K562 (cell line): ENCODE results near the gene TRPC4. TPM values are rescaled to one million over a fixed set of nuclear protein-coding genes. Genes with fewer than 3 reads are reported as not detected.

Experiments
- ATAC-seq: fragments of 200-7000 bp; cut with Tn5 transposase; 3 replicates; pipeline ENCODE4 v1.9.1; 2020; ENCODE audit warnings: moderate library complexity
- BruUV-seq: library from RNA; stranded (reverse); fragments of 400-500 nt; replicated peaks from 2 replicates; lab custom pipeline; 2021; lab: Mats Ljungman, UMichigan
- CTCF ChIA-PET: fragments of 300-600 bp; formaldehyde crosslinking; extraction: SDS; loops from one replicate; lab custom pipeline; 2021; ENCODE audit warnings: low intra/inter-chr PET ratio; lab: Yijun Ruan, JAX
- POLR2A ChIA-PET: fragments of 300-600, 350-650 bp; sonication (Branson Sonifier 250); formaldehyde crosslinking; extraction: SDS; loops from one replicate; lab custom pipeline; 2021; ENCODE audit warnings: antibody characterized with exemption, inconsistent platforms; lab: Yijun Ruan, JAX
- DNase-seq, 4 experiments: peaks; one replicate each; pipeline versions ENCODE4 v3.0.0 to v3.0.0-alpha.2; 2011 to 2018; ENCODE audit warnings: low spot score in 3 of 4, mixed read lengths in 3 of 4; ENCODE audit errors: extremely low read depth in 1 of 4
- FAIRE-seq: peaks from 2 replicates; lab custom pipeline; 2011; peaks lifted over from hg19 to GRCh38; lab: Jason Lieb, UNC
- H2AFZ ChIP-seq: 2 replicates; pipeline ENCODE4 v1.6.0; 2011; ENCODE audit warnings: low read depth, low read length, control low read depth, inconsistent platforms
- H3K27ac ChIP-seq: fragments of 200-600 bp; 3 replicates; pipeline ENCODE4 v1.8.0; 2011; ENCODE audit warnings: low read depth, mild to moderate bottlenecking, control low read depth, inconsistent platforms, low read length, moderate library complexity, mixed read lengths; ENCODE audit errors: extremely low read depth
- H3K27me3 ChIP-seq, 2 experiments: fragments of 300-600 bp in 1 of 2; 2 replicates in 1 of 2; 3 replicates in 1 of 2; pipeline versions ENCODE4 v1.6.0 to v1.8.0; 2011; ENCODE audit warnings: inconsistent platforms in 2 of 2, low read length in 2 of 2, mild to moderate bottlenecking in 1 of 2, mixed read lengths in 1 of 2, moderate library complexity in 1 of 2; ENCODE audit not compliant: control insufficient read depth in 2 of 2, insufficient read depth in 2 of 2
- H3K36me3 ChIP-seq: fragments of 300-600 bp; 3 replicates; pipeline ENCODE4 v1.8.0; 2011; ENCODE audit warnings: mild to moderate bottlenecking, low read length, inconsistent platforms; ENCODE audit not compliant: control insufficient read depth, insufficient read depth
- H3K4me1 ChIP-seq, 2 experiments: fragments of 200-600 bp in 1 of 2; replicated peaks in 1 of 2; 2 replicates in 1 of 2; 3 replicates in 1 of 2; pipeline versions ENCODE4 v1.5.1 to v1.8.0; 2011; ENCODE audit warnings: inconsistent platforms in 2 of 2, low read length in 2 of 2, mild to moderate bottlenecking in 1 of 2, mixed read lengths in 1 of 2, moderate library complexity in 1 of 2; ENCODE audit not compliant: control insufficient read depth in 2 of 2, insufficient read depth in 2 of 2
- H3K4me2 ChIP-seq: 2 replicates; pipeline ENCODE4 v1.6.1; 2011; ENCODE audit warnings: low read length, control low read depth, inconsistent platforms, mixed read lengths; ENCODE audit not compliant: insufficient read depth
- H3K4me3 ChIP-seq: fragments of 200-600 bp; sonication (generic), shearing (Covaris generic); 2 replicates; pipeline ENCODE4 v1.5.1; 2016; ENCODE audit warnings: control low read depth, inconsistent platforms
- H3K79me2 ChIP-seq: fragments of 200-600 bp; 3 replicates; pipeline ENCODE4 v1.8.0; 2011; ENCODE audit warnings: low read length, inconsistent platforms; ENCODE audit not compliant: control insufficient read depth, insufficient read depth
- H3K9ac ChIP-seq, 2 experiments: 2 replicates each; pipeline versions ENCODE4 v1.6.0 to v1.6.1; 2011; ENCODE audit warnings: low read depth in 2 of 2, low read length in 2 of 2, control low read depth in 1 of 2, inconsistent platforms in 1 of 2, mild to moderate bottlenecking in 1 of 2, mixed read lengths in 1 of 2; ENCODE audit not compliant: insufficient read depth in 1 of 2
- H3K9me1 ChIP-seq: one replicate; pipeline ENCODE4 v1.6.0; 2011; ENCODE audit warnings: inconsistent platforms, mild to moderate bottlenecking, low read length, moderate library complexity; ENCODE audit not compliant: control insufficient read depth, insufficient read depth
- H3K9me3 ChIP-seq: replicated peaks from 2 replicates; pipeline ENCODE4 v1.5.1; 2011; ENCODE audit warnings: low read depth, low read length, inconsistent platforms; ENCODE audit not compliant: control insufficient read depth, insufficient read depth
- H4K20me1 ChIP-seq: replicated peaks from 2 replicates; pipeline ENCODE4 v1.6.1; 2011; ENCODE audit warnings: low read length, inconsistent platforms, mixed read lengths; ENCODE audit not compliant: control insufficient read depth, insufficient read depth
- CREM ChIP-seq: IDR thresholded peaks from 2 replicates; pipeline ENCODE4 v1.6.1; 2014; ENCODE audit warnings: antibody characterized with exemption, low read depth
- HDAC2 ChIP-seq: fragments of 450-650 bp; IDR thresholded peaks from 2 replicates; pipeline ENCODE4 v1.6.1; 2016; ENCODE audit warnings: mild to moderate bottlenecking
- ILK ChIP-seq: fragments of 450-650 bp; IDR thresholded peaks from 2 replicates; pipeline ENCODE4 v1.6.1; 2016; ENCODE audit warnings: missing genetic modification characterization, low read depth, mild to moderate bottlenecking, missing compliant biosample characterization, moderate library complexity, borderline replicate concordance
- NEUROD1 ChIP-seq: fragments of 150-350 bp; IDR thresholded peaks from 2 replicates; pipeline ENCODE4 v1.6.1; 2014; ENCODE audit warnings: borderline replicate concordance, low read length, low read depth; ENCODE audit not compliant: partially characterized antibody
- TGIF2 ChIP-seq: sonication (generic); formaldehyde crosslinking; IDR thresholded peaks from 2 replicates; pipeline ENCODE4 v1.8.1; 2022; ENCODE audit warnings: mild to moderate bottlenecking, missing genetic modification reagents, moderate library complexity
- TOE1 ChIP-seq, 2 experiments: fragments of 450-650 bp in 1 of 2; sonication (generic) in 1 of 2; formaldehyde crosslinking in 1 of 2; IDR thresholded peaks; 2 replicates each; pipeline versions ENCODE4 v1.7.1 to v1.8.0; 2016 to 2022; ENCODE audit warnings: borderline replicate concordance in 2 of 2, mild to moderate bottlenecking in 2 of 2, antibody characterized with exemption in 1 of 2, inconsistent platforms in 1 of 2, low read depth in 1 of 2, missing genetic modification reagents in 1 of 2, moderate library complexity in 1 of 2
- ZNF561 ChIP-seq: fragments of 450-650 bp; formaldehyde crosslinking; conservative IDR thresholded peaks from 2 replicates; pipeline ENCODE4 v1.4.0; 2020; ENCODE audit warnings: mild to moderate bottlenecking, moderate library complexity
- WGBS: fragments of 100-300 bp; shearing (Covaris generic); methylation state at CpG from one replicate; pipeline ENCODE4 v1.1.6; 2016; ENCODE audit warnings: low coverage, mixed read lengths; ENCODE audit not compliant: insufficient coverage; ENCODE audit errors: missing lambda C conversion rate; 5-methylcytosine and 5-hydroxymethylcytosine counted together
- in situ Hi-C: fragments of 300-500 bp; cut with MboI; formaldehyde crosslinking; loops from 4 replicates; pipeline ENCODE4 v1.15.0; 2018; ENCODE audit warnings: inconsistent platforms, mixed read lengths
- intact Hi-C: fragments of 100-400 bp; cut with micrococcal nuclease; formaldehyde crosslinking; loops from 2 replicates; pipeline ENCODE4 v1.14.2; 2022
- polyA plus RNA-seq, 8 experiments: library from polyadenylated mRNA; depleted of rRNA in 4 of 8; stranded (reverse) in 5 of 8; unstranded in 3 of 8; fragments of >200 nt; fragmentation: Nextera tagmentation in 2 of 8; fragmentation: Illumina TruSeq in 1 of 8; extraction: Ambion mirVana in 2 of 8; extraction: Trizol in 1 of 8; gene quantifications; 2 replicates each; pipeline versions ENCODE4 v1.2.1 to v1.2.3, GENCODE V29; 2011 to 2014; ENCODE audit warnings: inconsistent platforms in 1 of 8, missing spikeins in 1 of 8
- total RNA-seq, 7 experiments: library from RNA; depleted of rRNA in 6 of 7; stranded (reverse); fragments of >200 nt in 6 of 7; fragmentation: Illumina TruSeq in 2 of 7; extraction: Trizol in 2 of 7; gene quantifications; 2 replicates each; pipeline versions ENCODE4 v1.2.1 to v1.2.3, GENCODE V29; 2011 to 2021; ENCODE audit warnings: low replicate concordance in 1 of 7
- TF ChIP-seq, protein P1 (sequence below), 3 experiments: IDR thresholded peaks in 2 of 3; conservative IDR thresholded peaks in 1 of 3; 2 replicates each; pipeline ENCODE4 v1.5.1; 2011 to 2012; ENCODE audit warnings: low read length in 3 of 3, mild to moderate bottlenecking in 3 of 3, control low read depth in 2 of 3, improper control_type of control experiment in 1 of 3, inconsistent platforms in 1 of 3, low read depth in 1 of 3, mixed read lengths in 1 of 3, moderate library complexity in 1 of 3; ENCODE audit not compliant: insufficient read depth in 2 of 3

TRPC4 gene
- total and polyA plus RNA-seq, 9 of the 15 experiments (the other 6 are each of a cell fraction or from before 2014, with no cell fraction given) = 0.03 to 0.04 TPM; not detected in 7

DNA sequence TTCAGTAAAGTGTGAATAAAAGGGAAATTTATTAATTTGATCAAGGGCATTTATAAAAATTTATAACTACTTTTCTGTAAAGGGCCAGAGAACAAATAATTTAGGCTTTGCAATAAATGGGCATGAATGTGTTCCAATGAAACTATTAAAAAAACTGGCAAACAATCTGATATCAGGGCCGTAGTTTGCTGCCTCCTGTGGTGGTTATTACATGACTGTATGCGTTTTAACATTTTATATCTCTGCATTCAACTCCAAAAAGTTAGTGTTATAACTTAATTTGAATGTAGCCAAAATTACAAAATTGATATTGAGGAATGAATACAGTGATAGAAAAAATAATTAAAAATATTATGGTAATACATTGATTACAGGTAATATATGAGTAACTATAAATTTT is 190.5 kb downstream of the TRPC4 start:
- Histone ChIP-seq H3K79me2 (no peaks in the 10 kb centered on the region), H3K36me3 (no peaks in the 10 kb centered on the region), H3K4me2 (no peak overlapping the region), H3K9me3 (no peaks in the 10 kb centered on the region), H3K9ac (no peak overlapping the region), H4K20me1 (no peaks in the 10 kb centered on the region), H2AFZ (no peak overlapping the region), H3K9me1 (no peaks in the 10 kb centered on the region), H3K4me1 (no peaks in the 10 kb centered on the region), H3K27ac (no peak overlapping the region), H3K27me3 (no peaks in the 10 kb centered on the region), H3K4me3 (no peak overlapping the region)
- CTCF ChIA-PET = no interaction called here
- BruUV-seq = no TSS peak
- intact Hi-C loops (no loop called here), in situ Hi-C loops (no loop called here)
- ATAC-seq (no peak), FAIRE-seq (no peak), DNase-seq (no peak)
- no peak for TF ChIP-seq HDAC2
- TF ChIP-seq TOE1 (IDR thresholded peaks at IDR 0.05; ENCODE audit: borderline replicate concordance) = no peak
- TF ChIP-seq TOE1 (CRISPR knock-in tag; IDR thresholded peaks at IDR 0.05; ENCODE audit: borderline replicate concordance, low read depth) = no peak
- TF ChIP-seq CREM = no peak
- TF ChIP-seq ZNF561 = no peak
- no peak for TF ChIP-seq ILK (tag)
- TF ChIP-seq, protein P1, sequence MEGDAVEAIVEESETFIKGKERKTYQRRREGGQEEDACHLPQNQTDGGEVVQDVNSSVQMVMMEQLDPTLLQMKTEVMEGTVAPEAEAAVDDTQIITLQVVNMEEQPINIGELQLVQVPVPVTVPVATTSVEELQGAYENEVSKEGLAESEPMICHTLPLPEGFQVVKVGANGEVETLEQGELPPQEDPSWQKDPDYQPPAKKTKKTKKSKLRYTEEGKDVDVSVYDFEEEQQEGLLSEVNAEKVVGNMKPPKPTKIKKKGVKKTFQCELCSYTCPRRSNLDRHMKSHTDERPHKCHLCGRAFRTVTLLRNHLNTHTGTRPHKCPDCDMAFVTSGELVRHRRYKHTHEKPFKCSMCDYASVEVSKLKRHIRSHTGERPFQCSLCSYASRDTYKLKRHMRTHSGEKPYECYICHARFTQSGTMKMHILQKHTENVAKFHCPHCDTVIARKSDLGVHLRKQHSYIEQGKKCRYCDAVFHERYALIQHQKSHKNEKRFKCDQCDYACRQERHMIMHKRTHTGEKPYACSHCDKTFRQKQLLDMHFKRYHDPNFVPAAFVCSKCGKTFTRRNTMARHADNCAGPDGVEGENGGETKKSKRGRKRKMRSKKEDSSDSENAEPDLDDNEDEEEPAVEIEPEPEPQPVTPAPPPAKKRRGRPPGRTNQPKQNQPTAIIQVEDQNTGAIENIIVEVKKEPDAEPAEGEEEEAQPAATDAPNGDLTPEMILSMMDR (IDR thresholded peaks at IDR 0.05 in 2 of 3, conservative IDR thresholded peaks at IDR 0.05 in 1 of 3; ENCODE audit: insufficient read depth in 2 of 3, low read depth in 1 of 3, low read length in 3 of 3) = no peak
- TF ChIP-seq NEUROD1 = no peak
- TF ChIP-seq TGIF2 = no peak
- whole genome bisulfite sequencing = 5% methylated on average over 2 of the region's 2 CpGs
- POLR2A ChIA-PET = no interaction called here
